NT2/D1 (cell line): ENCODE data around the gene GRSF1.

Source experiments
- YY1 ChIP-seq: IDR thresholded peaks from 2 replicates; pipeline ENCODE4 v1.6.1; 2011; ENCODE audit not compliant: insufficient read length, insufficient read depth
- ZNF274 ChIP-seq: IDR thresholded peaks from 2 replicates; pipeline ENCODE4 v1.6.1; 2011; ENCODE audit warnings: mild to moderate bottlenecking, low read depth, low read length

DNA sequence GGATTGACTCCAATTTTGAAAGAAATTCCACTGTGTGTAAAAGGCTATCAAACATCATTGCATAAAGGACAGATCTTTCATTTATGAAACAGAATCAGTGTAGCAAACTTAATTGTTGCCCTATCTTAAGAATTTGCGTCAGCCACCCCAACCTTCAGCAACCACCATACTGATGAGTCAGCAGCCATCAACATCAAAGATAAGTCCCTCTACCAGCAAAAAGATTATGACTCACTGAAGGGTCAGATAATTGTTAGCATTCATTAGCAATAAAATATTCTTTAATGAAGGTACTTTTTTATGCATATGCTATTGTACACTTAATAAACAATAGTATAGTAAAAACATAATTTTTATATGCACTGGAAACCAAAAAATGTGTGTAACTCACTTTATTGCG, 15.8 kb upstream of the GRSF1 start:
- TF ChIP-seq ZNF274 (no peak), YY1 (no peak)
